Brain microvascular endothelial cell (primary cell): ENCODE results near the gene RASSF9.

Source experiments
- DNase-seq: peaks from one replicate; pipeline ENCODE4 v3.0.0-alpha.2; 2020
- H3K27ac ChIP-seq: fragments of 250-450 bp; sonication (Bioruptor Pico); 2 replicates; pipeline ENCODE4 v1.5.1; 2020; ENCODE audit warnings: mild to moderate bottlenecking, moderate library complexity
- H3K27me3 ChIP-seq: fragments of 250-450 bp; sonication (Bioruptor Pico); replicated peaks from 2 replicates; pipeline ENCODE4 v1.5.1; 2020; ENCODE audit warnings: mild to moderate bottlenecking
- H3K36me3 ChIP-seq: fragments of 250-450 bp; sonication (Bioruptor Pico); replicated peaks from 2 replicates; pipeline ENCODE4 v1.5.1; 2020; ENCODE audit warnings: mild to moderate bottlenecking
- H3K4me3 ChIP-seq: 2 replicates; pipeline ENCODE4 v1.5.1; 2011; ENCODE audit warnings: low read depth, mild to moderate bottlenecking, control low read depth, low read length, moderate library complexity
- in situ Hi-C: cut with HindIII; loops from 2 replicates; pipeline ENCODE4 v1.10.0; 2017; ENCODE audit warnings: low sequenced_read_pairs, low pct_ligation_motif_present
- TF ChIP-seq, protein P1 (sequence below): IDR thresholded peaks from 2 replicates; pipeline ENCODE4 v1.5.1; 2011; ENCODE audit warnings: low read depth, mild to moderate bottlenecking, moderate library complexity, low read length, control low read depth, inconsistent platforms; ENCODE audit errors: missing control alignments

RASSF9 gene

GRCh38 chr12:85804663-85805062 lies 31.5 kb downstream of the RASSF9 start:
- peak; percentile 63 for DNase-seq
- Histone ChIP-seq H3K36me3 (no peaks in the 10 kb centered on the region), H3K4me3 (no peak overlapping the region), H3K27me3 (no peaks in the 10 kb centered on the region), H3K27ac (peak overlapping the region; percentile 62)
- TF ChIP-seq, protein P1, sequence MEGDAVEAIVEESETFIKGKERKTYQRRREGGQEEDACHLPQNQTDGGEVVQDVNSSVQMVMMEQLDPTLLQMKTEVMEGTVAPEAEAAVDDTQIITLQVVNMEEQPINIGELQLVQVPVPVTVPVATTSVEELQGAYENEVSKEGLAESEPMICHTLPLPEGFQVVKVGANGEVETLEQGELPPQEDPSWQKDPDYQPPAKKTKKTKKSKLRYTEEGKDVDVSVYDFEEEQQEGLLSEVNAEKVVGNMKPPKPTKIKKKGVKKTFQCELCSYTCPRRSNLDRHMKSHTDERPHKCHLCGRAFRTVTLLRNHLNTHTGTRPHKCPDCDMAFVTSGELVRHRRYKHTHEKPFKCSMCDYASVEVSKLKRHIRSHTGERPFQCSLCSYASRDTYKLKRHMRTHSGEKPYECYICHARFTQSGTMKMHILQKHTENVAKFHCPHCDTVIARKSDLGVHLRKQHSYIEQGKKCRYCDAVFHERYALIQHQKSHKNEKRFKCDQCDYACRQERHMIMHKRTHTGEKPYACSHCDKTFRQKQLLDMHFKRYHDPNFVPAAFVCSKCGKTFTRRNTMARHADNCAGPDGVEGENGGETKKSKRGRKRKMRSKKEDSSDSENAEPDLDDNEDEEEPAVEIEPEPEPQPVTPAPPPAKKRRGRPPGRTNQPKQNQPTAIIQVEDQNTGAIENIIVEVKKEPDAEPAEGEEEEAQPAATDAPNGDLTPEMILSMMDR: no peak
- in situ Hi-C loops: no loop called here

DNA sequence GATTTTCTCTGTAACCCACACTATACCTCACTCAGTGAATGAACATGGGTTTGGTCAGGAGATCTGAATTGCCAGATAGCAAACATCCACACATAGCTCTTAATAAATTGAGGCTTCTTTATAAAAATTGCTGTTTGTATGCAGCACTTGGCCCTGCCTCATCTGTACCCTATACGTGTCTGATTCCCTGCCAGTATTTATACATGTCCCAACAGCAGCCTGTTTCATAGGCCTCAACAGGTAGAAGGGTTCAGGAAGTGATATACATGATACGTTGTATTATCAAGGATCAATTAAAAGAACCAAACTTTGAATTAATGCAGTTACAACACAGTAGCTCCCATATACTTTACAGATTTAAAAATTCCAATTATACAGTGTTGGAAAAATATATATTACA lies 32.3 kb downstream of the RASSF9 start:
- Histone ChIP-seq H3K27ac (peak overlapping the region; percentile 62), H3K36me3 (no peaks in the 10 kb centered on the region), H3K4me3 (no peak overlapping the region), H3K27me3 (no peaks in the 10 kb centered on the region)
- in situ Hi-C loops: no loop called here
- TF ChIP-seq, protein P1: no peak
- DNase-seq: no peak

GRCh38 chr12:85803231-85803630 lies 33.0 kb downstream of the RASSF9 start:
- H3K36me3 ChIP-seq: no peaks in the 10 kb centered on the region
- H3K27ac ChIP-seq: peak overlapping the region; percentile 12
- no peaks in the 10 kb centered on the region for H3K27me3 ChIP-seq
- no peak overlapping the region for H3K4me3 ChIP-seq
- TF ChIP-seq, protein P1: no peak
- in situ Hi-C loops: no loop called here
- no peak for DNase-seq

DNA sequence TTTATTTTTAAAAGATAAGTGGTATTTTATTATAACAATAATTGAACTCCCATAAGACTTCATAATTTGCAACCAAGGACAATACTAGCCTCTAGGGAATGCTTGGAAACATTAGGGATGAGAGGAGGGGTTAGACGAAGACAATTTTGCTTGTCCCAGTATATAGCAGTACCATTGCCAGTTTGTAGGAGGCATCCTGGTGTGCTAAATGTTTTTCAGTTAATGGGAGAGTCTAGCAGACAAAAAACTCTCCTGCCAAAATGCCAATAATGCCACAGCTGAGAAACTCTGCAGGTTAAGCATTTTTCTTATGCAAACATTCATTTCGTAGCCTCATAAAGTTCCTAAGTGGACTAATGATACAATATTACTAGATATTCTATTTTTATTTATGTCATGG lies 38.1 kb downstream of the RASSF9 start:
- Histone ChIP-seq H3K36me3 (no peaks in the 10 kb centered on the region), H3K27me3 (no peaks in the 10 kb centered on the region), H3K27ac (no peak overlapping the region), H3K4me3 (no peak overlapping the region)
- TF ChIP-seq, protein P1: no peak
- in situ Hi-C loops: no loop called here
- no peak for DNase-seq

DNA sequence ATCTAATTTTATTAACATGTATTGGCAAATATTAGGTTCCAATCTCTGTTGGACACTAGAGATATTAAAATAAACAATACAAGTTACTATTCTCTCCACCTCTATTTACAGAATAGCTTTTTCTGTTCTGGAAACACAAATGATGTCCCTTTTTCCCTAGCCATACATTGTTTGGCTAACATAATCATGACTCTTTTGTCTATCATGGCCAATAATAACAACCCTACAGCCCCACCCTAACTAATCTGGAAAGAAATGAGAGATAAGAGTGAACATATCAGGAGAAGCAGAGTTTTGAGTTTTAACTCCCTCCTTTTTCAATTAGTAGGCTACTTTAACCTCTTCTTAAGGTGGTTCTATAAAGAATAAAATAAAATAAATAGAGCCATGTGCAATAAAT lies 40.2 kb downstream of the RASSF9 start:
- no peaks in the 10 kb centered on the region for H3K27me3 ChIP-seq
- in situ Hi-C loops: no loop called here

DNA sequence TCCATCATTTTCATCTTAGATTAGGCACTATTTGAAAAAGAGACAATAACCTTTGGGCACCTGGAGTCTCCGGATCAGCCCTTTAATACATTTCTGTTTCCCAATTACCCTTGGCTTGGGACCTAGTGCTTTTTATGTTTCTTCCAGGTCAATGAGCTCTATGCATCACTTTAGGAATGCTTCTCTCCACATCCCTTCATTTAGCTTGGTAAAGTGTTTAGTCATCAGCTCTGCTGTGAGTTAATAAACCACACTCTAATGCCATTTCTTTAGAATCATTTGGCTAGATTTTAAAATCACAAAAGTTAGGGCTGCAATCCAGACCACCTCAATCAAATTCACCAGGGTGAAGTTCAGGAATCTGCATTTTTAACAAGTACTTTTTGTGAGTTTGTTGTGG lies 41.7 kb downstream of the RASSF9 start:
- Histone ChIP-seq H3K4me3 (no peak overlapping the region), H3K36me3 (no peaks in the 10 kb centered on the region), H3K27ac (no peak overlapping the region), H3K27me3 (no peaks in the 10 kb centered on the region)
- peak; percentile 29 for DNase-seq
- in situ Hi-C loops: no loop called here
- TF ChIP-seq, protein P1: no peak

More for the DNA sequence above, 40.2 kb downstream of the RASSF9 start:
- Histone ChIP-seq H3K27ac (no peak overlapping the region), H3K4me3 (no peak overlapping the region), H3K36me3 (no peaks in the 10 kb centered on the region)
- TF ChIP-seq, protein P1: no peak
- no peak for DNase-seq
